GM12864 (cell line): ENCODE data around the gene SPATC1L.

Experiments
- DNase-seq: peaks from one replicate; pipeline ENCODE4 v3.0.0-alpha.2; 2011; ENCODE audit warnings: low read depth
- H3K4me3 ChIP-seq: 2 replicates; pipeline ENCODE4 v1.5.1; 2011; ENCODE audit warnings: mild to moderate bottlenecking, low read depth, low read length, control low read depth
- TF ChIP-seq, protein P1 (sequence below): IDR thresholded peaks from 2 replicates; pipeline ENCODE4 v1.5.1; 2011; ENCODE audit warnings: low read depth, mild to moderate bottlenecking, moderate library complexity, low read length, control low read depth, inconsistent platforms; ENCODE audit errors: missing control alignments

SPATC1L gene

DNA sequence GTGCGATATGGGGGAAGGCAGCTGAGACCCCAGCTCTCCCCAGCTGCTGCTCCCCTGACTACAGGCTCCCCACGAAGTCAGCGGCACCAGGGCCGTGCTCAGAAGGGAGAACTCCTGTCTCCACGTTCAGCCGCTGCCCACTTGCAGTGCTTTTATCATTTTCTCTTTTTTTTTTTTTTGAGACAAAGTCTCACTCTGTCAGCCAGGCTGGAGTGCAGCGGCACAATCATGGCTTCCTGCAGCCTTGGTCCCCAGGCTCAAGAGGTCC is 27.9 kb downstream of the SPATC1L start:
- H3K4me3 ChIP-seq = no peak overlapping the region
- DNase-seq = no peak
- TF ChIP-seq, protein P1, sequence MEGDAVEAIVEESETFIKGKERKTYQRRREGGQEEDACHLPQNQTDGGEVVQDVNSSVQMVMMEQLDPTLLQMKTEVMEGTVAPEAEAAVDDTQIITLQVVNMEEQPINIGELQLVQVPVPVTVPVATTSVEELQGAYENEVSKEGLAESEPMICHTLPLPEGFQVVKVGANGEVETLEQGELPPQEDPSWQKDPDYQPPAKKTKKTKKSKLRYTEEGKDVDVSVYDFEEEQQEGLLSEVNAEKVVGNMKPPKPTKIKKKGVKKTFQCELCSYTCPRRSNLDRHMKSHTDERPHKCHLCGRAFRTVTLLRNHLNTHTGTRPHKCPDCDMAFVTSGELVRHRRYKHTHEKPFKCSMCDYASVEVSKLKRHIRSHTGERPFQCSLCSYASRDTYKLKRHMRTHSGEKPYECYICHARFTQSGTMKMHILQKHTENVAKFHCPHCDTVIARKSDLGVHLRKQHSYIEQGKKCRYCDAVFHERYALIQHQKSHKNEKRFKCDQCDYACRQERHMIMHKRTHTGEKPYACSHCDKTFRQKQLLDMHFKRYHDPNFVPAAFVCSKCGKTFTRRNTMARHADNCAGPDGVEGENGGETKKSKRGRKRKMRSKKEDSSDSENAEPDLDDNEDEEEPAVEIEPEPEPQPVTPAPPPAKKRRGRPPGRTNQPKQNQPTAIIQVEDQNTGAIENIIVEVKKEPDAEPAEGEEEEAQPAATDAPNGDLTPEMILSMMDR = no peak

DNA sequence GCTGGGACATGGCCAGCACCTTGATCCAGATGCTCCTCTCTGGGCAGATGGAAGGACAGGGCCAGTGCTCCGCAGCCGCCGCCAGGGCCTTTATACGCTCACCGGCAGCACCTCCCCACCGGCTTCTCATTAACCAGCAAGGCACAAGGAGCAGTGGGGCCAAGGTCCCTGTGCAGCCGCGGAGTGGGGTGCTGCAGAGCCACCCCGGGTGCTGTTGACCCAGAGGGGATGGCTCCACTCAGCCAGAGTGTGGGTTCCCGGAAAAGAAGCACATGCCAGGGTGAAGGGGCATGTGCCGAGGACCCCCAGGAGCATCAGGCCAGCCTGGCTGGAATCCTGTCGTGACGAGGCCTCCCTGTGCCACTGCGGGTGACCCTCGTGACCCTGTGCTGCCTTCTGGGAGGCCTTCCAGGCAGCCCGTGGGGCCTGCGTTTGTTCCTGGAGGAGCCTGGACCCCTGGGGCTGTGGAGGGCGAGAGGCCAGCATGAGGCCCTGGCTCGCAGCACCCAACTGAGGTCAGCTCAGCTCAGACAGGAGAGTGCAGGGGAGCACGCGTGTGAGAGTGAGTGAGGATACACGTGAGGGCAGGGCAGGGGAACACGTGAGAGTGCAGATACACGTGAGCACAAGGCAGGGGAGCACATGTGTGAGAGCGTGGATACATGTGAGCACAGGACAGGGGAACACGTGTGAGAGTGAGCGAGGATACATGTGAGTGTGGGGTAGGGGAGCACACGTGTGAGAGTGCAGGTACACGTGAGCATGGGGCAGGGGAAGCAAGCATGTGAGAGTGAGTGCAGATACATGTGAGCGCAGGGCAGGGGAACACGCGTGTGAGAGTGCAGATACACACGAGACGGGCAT is 28.5 kb downstream of the SPATC1L start, which contains the start of gene FTCD:
TSS of gene FTCD (minus strand) at position 66 of the 864 bp plus-strand sequence. CDS start at position 10, 56 bp downstream.
- no peak within 1 kb of the TSS for H3K4me3 ChIP-seq
- DNase-seq = no peak
- TF ChIP-seq, protein P1 = no peak

DNA sequence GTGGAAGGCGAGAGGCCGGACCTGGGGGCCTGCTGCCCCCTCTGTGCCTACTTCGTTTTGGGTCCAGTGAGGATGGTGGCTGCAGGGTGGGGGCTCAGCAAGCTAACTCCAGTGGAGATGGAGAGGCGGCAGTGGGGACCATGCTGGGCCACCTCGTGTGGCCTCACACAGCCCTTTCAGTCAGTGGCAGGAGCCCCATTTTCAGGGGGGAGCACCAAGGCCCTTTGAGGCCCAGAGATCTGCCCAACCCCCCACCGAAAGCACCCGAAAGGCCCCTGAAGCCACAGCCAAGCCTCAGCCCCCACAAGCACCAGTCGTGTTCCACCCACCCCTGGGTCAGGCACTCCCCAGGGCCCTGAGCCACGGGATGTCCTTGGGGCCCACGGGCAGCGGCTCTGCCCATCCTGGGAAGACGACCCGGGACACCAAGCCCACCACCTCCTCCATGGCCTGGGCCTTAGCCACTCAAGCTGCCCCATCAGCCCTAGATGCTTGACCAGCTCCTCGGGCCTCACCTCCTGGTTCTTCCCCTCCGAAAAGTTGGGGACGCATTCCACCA is 29.2 kb downstream of the SPATC1L start:
- TF ChIP-seq, protein P1 = no peak
- no peak overlapping the region for H3K4me3 ChIP-seq
- no peak for DNase-seq

DNA sequence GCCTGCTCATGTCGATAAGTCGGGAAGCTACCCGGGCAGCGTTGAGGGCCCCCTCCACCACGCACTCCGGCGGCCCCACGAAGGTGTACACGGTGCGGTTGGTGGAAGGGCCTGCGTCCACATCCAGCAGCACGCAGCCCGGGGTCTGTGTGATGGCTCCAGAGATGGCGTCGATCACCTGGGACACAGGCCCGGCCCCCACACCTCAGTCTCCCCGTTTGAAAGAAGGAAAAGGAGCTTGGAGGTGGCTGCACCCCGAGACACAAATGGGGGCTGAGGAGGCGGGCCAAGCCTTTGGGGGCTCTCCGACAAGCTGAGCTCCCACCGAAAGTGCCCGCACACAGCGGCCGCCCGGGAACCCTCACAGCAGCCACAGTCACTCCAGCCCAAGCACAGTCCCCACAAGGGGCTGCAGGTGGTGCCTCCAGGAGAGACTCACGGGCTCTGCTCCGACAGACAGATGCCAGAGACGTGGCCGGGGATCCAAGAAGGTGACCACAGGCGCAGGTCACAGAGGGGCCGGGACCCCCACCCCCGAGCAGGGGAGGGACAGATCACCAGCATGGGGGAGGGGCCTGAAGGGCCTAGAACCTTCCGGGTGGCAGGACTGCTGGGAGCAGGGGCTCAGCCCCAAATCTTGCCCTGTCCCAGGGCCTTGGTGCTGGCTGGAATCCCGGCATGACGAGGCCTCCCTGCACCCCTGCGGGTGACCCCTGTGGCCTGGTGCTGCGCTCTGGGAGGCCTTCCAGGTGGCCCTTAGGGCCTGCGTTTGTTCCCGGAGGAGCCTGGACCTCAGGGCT is 29.9 kb downstream of the SPATC1L start:
- no peak for DNase-seq
- TF ChIP-seq, protein P1 = no peak
- H3K4me3 ChIP-seq = no peak overlapping the region

DNA sequence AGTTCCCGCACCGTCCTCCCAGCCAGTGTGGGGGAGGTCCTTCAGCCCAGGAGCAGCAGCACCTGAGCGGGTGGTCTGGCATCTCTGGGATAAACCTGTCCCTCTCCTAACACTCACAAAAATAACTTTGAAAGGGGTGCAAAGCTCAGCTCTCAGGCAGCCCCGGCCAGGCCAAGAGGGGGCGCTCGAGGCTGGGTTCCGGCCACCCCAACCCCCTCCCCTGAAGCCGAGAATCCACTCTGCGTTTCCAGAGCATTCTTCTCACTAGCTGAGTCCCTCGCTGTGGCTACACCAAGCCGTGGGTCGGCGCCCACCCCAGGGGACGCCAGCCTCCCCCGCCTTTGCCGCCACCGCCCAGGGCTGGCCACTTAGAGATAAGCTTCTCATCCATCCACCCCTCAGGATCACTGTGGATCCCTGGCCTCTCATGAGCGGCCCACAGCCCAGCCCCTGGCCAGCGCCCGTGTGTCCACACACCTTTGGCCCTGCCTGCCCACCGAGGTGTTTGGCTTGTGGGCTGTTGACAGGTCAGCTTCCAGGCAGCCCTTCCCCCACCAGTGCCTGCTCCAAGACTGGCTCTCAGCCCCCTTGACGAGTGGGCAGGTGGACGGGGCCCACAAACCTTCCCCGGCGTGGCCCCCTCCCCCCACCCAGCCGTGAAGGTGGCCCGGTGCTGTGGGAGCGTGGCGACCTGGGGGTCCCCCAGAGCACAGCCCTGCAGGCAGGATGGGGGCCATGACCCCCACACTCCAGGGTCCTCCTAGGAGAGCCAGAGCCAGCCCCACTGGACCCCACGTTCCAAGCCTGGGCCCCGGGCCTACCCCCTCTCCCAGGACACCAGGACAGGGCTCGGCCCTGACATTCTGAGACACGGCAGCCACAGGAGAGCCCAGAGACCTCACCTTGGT is 30.8 kb downstream of the SPATC1L start:
- no peak overlapping the region for H3K4me3 ChIP-seq
- DNase-seq = no peak

DNA sequence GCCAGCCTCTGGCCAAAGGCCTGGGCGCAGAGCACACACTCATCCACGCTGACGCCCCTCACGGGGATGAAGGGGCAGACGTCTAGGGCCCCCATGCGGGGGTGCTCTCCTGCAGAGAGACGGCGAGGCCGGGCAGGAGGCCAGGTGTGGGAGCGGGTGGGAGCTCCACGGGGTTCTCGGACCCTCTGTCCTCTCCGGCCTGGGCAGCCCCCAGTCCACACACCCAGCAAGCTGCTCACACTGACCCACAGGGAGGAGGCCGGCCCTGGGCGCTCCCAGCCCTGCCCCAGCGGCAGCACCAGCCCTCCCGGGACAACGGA is 31.4 kb downstream of the SPATC1L start:
- H3K4me3 ChIP-seq = no peak overlapping the region
- TF ChIP-seq, protein P1 = no peak
- no peak for DNase-seq

More for the DNA sequence above, 30.8 kb downstream of the SPATC1L start:
- TF ChIP-seq, protein P1 = peak; percentile 60
